HG03469 (cell line): Measurements from ENCODE around the gene NEK8.
"Not testable (repeated sequence)": the region's sequence is repeated elsewhere in the genome, so short reads cannot be mapped to it uniquely, and the experiment has no call there.

Experiments
- ATAC-seq: cut with Tn5 transposase; IDR thresholded peaks from one replicate; pipeline ENCODE4 v1.9.1; 2021; ENCODE audit warnings: mild to moderate bottlenecking, moderate library complexity, moderate number of reproducible peaks; ENCODE audit not compliant: unreplicated experiment

Gene NEK8

GRCh38 chr17:28724500-28725165, 4.0 kb upstream of the NEK8 start:
- ATAC-seq: no peak

- no peak for ATAC-seq
Measured at GRCh38 chr17:28725166-28725659, 3.4 kb upstream of the NEK8 start.

- ATAC-seq: no peak
Measured at GRCh38 chr17:28725660-28726225, 2.8 kb upstream of the NEK8 start.

GRCh38 chr17:28726226-28726626, 2.4 kb upstream of the NEK8 start, which contains the start of gene TLCD1:
TLCD1 (minus strand) TSS chr17:28726233; CDS start chr17:28726097, 136 bp downstream.
- ATAC-seq: no peak

- ATAC-seq: peak; percentile 28
Measured at GRCh38 chr17:28726627-28727491, 1.7 kb upstream of the NEK8 start.

GRCh38 chr17:28729950-28730330, 1.4 kb downstream of the NEK8 start:
- no peak for ATAC-seq

GRCh38 chr17:28733346-28733745, 4.8 kb downstream of the NEK8 start:
- ATAC-seq: no peak

GRCh38 chr17:28734712-28735241, 6.2 kb downstream of the NEK8 start:
- ATAC-seq: no peak

- ATAC-seq: no peak
Measured at GRCh38 chr17:28735242-28735722, 6.7 kb downstream of the NEK8 start.

- not testable (repeated sequence) for ATAC-seq
Measured at GRCh38 chr17:28735913-28736769, 7.6 kb downstream of the NEK8 start.

GRCh38 chr17:28737316-28737715, 8.7 kb downstream of the NEK8 start:
- no peak for ATAC-seq

- peak; percentile 37 for ATAC-seq
Measured at GRCh38 chr17:28737770-28738679, 9.4 kb downstream of the NEK8 start.

- ATAC-seq: no peak
Measured at GRCh38 chr17:28738680-28739384, 10.2 kb downstream of the NEK8 start.

GRCh38 chr17:28740406-28741357, 12.1 kb downstream of the NEK8 start:
- ATAC-seq: no peak

GRCh38 chr17:28741358-28742349, 13.1 kb downstream of the NEK8 start:
- ATAC-seq: no peak
